ENCODE results near the gene UNC79.

Gene UNC79

GRCh38 chr14:93727917-93728650 is 297.3 kb downstream of the UNC79 start:
- DNase-seq (ENCODE audit: low spot score), result no peak

- DNase-seq (ENCODE audit: low spot score), result no peak
Observed at GRCh38 chr14:93728651-93729016, 297.9 kb downstream of the UNC79 start.

GRCh38 chr14:93729993-93730392 is 299.3 kb downstream of the UNC79 start:
- no peak for DNase-seq (ENCODE audit: low spot score)

GRCh38 chr14:93731753-93732152 is 301.0 kb downstream of the UNC79 start:
- DNase-seq (ENCODE audit: low spot score), result no peak

GRCh38 chr14:93732524-93732923 is 301.8 kb downstream of the UNC79 start:
- DNase-seq (ENCODE audit: low spot score), result no peak

GRCh38 chr14:93733231-93733630 is 302.5 kb downstream of the UNC79 start:
- no peak for DNase-seq (ENCODE audit: low spot score)

- no peak for DNase-seq (ENCODE audit: low spot score)
Observed at GRCh38 chr14:93733631-93734030, 302.9 kb downstream of the UNC79 start.

GRCh38 chr14:93734086-93734822 is 303.5 kb downstream of the UNC79 start:
- no peak for DNase-seq (ENCODE audit: low spot score)

GRCh38 chr14:93735206-93735605 is 304.5 kb downstream of the UNC79 start:
- DNase-seq (ENCODE audit: low spot score), result no peak

- no peak for DNase-seq (ENCODE audit: low spot score)
Observed at GRCh38 chr14:93736378-93737014, 305.8 kb downstream of the UNC79 start.

GRCh38 chr14:93737634-93738033 is 306.9 kb downstream of the UNC79 start:
- DNase-seq (ENCODE audit: low spot score), result no peak

GRCh38 chr14:93741556-93742230 is 311.0 kb downstream of the UNC79 start:
- peak; percentile 77 for DNase-seq (ENCODE audit: low spot score)

- no peak for DNase-seq (ENCODE audit: low spot score)
Observed at GRCh38 chr14:93742761-93743160, 312.0 kb downstream of the UNC79 start.

- DNase-seq (ENCODE audit: low spot score), result no peak
Observed at GRCh38 chr14:93743270-93744060, 312.7 kb downstream of the UNC79 start.

GRCh38 chr14:93744176-93744575 is 313.4 kb downstream of the UNC79 start:
- DNase-seq (ENCODE audit: low spot score), result no peak

GRCh38 chr14:93744876-93745275 is 314.1 kb downstream of the UNC79 start:
- DNase-seq (ENCODE audit: low spot score), result no peak

GRCh38 chr14:93745603-93746273 is 315.0 kb downstream of the UNC79 start:
- no peak for DNase-seq (ENCODE audit: low spot score)

- DNase-seq (ENCODE audit: low spot score), result no peak
Observed at GRCh38 chr14:93747102-93747501, 316.4 kb downstream of the UNC79 start.

GRCh38 chr14:93747560-93747959 is 316.8 kb downstream of the UNC79 start:
- DNase-seq (ENCODE audit: low spot score), result no peak

GRCh38 chr14:93748208-93749075 is 317.7 kb downstream of the UNC79 start:
- DNase-seq (ENCODE audit: low spot score), result no peak

Data from cerebellar cortex (tissue), 1 donor.